Activated T-cell treated with anti-CD3 and anti-CD28 coated beads for 24 hours (primary cell): ENCODE data around the gene LDHA.

Experiments used
- DNase-seq: peaks from one replicate; pipeline ENCODE4 v3.0.0-alpha.2; 2020; ENCODE audit warnings: low read depth

The LDHA gene

GRCh38 chr11:18394275-18394927, at the start of gene LDHA:
Gene LDHA, plus strand, starts transcription at chr11:18394563. Its CDS starts 2,280 bp downstream, at chr11:18396843.
- DNase-seq: peak; percentile 98

GRCh38 chr11:18347471-18348125, 46.8 kb upstream of the LDHA start:
- DNase-seq: no peak

GRCh38 chr11:18352581-18352980, 41.8 kb upstream of the LDHA start:
- no peak for DNase-seq

GRCh38 chr11:18358646-18359045, 35.7 kb upstream of the LDHA start:
- DNase-seq: no peak

- no peak for DNase-seq
Measured at GRCh38 chr11:18361154-18361553, 33.2 kb upstream of the LDHA start.

- no peak for DNase-seq
Measured at GRCh38 chr11:18364495-18365073, 29.8 kb upstream of the LDHA start.

- DNase-seq: no peak
Measured at GRCh38 chr11:18365741-18366140, 28.6 kb upstream of the LDHA start.

GRCh38 chr11:18366286-18366685, 28.1 kb upstream of the LDHA start:
- no peak for DNase-seq

- DNase-seq: no peak
Measured at GRCh38 chr11:18367431-18367830, 26.9 kb upstream of the LDHA start.

GRCh38 chr11:18368221-18368620, 26.1 kb upstream of the LDHA start:
- DNase-seq: no peak

GRCh38 chr11:18369398-18369797, 25.0 kb upstream of the LDHA start:
- no peak for DNase-seq

- no peak for DNase-seq
Measured at GRCh38 chr11:18371279-18371678, 23.1 kb upstream of the LDHA start.

GRCh38 chr11:18372201-18372600, 22.2 kb upstream of the LDHA start:
- no peak for DNase-seq

- no peak for DNase-seq
Measured at GRCh38 chr11:18374956-18375355, 19.4 kb upstream of the LDHA start.

GRCh38 chr11:18375941-18376340, 18.4 kb upstream of the LDHA start:
- no peak for DNase-seq

- DNase-seq: no peak
Measured at GRCh38 chr11:18379201-18379600, 15.2 kb upstream of the LDHA start.

GRCh38 chr11:18383388-18384156, 10.8 kb upstream of the LDHA start:
- DNase-seq: peak; percentile 76

- DNase-seq: no peak
Measured at GRCh38 chr11:18384157-18384641, 10.2 kb upstream of the LDHA start.

GRCh38 chr11:18390088-18390487, 4.3 kb upstream of the LDHA start:
- DNase-seq: no peak

GRCh38 chr11:18392434-18393321, 1.7 kb upstream of the LDHA start:
- no peak for DNase-seq

GRCh38 chr11:18393581-18394274, 635 bp upstream of the LDHA start:
- no peak for DNase-seq
